KMS-11 (cell line): ENCODE results near the gene GLB1L2.

Experiments
- H2AFZ ChIP-seq: fragments of 200-600 bp; sonication (generic); 2 replicates; pipeline ENCODE4 v1.6.1; 2016; ENCODE audit warnings: antibody characterized with exemption, mixed run types, low read depth
- H3K27ac ChIP-seq: fragments of 200-600 bp; sonication (generic); 2 replicates; pipeline ENCODE4 v1.6.1; 2016; ENCODE audit warnings: mild to moderate bottlenecking, mixed run types
- H3K27me3 ChIP-seq: fragments of 200-600 bp; sonication (generic); 2 replicates; pipeline ENCODE4 v1.6.1; 2017; ENCODE audit warnings: mild to moderate bottlenecking, low read depth, mixed run types, moderate library complexity; ENCODE audit not compliant: insufficient read depth
- H3K36me3 ChIP-seq: fragments of 200-600 bp; sonication (generic); 2 replicates; pipeline ENCODE4 v1.6.1; 2017; ENCODE audit warnings: mild to moderate bottlenecking, mixed run types; ENCODE audit not compliant: insufficient read depth
- H3K4me1 ChIP-seq: fragments of 200-600 bp; sonication (generic); 2 replicates; pipeline ENCODE4 v1.6.1; 2016; ENCODE audit warnings: mild to moderate bottlenecking, low read depth, mixed run types; ENCODE audit not compliant: poor library complexity, severe bottlenecking
- H3K4me2 ChIP-seq: fragments of 200-600 bp; sonication (generic); 2 replicates; pipeline ENCODE4 v1.7.0; 2016; ENCODE audit warnings: mild to moderate bottlenecking, mixed run types
- H3K4me3 ChIP-seq: fragments of 200-600 bp; sonication (generic); IDR thresholded peaks from 2 replicates; pipeline ENCODE4 v1.6.1; 2017; ENCODE audit warnings: low read depth, low read length, mixed read lengths; ENCODE audit not compliant: insufficient read depth
- H3K79me2 ChIP-seq: fragments of 200-600 bp; sonication (generic); 2 replicates; pipeline ENCODE4 v1.6.1; 2016; ENCODE audit warnings: low read depth, mixed run types; ENCODE audit not compliant: insufficient read depth
- H3K9ac ChIP-seq: fragments of 200-600 bp; sonication (generic); 2 replicates; pipeline ENCODE4 v1.6.1; 2016; ENCODE audit warnings: mild to moderate bottlenecking, mixed run types
- H4K20me1 ChIP-seq: fragments of 200-600 bp; sonication (generic); 2 replicates; pipeline ENCODE4 v1.6.1; 2016; ENCODE audit warnings: mild to moderate bottlenecking, mixed run types; ENCODE audit not compliant: insufficient read depth
- TF ChIP-seq, protein P1 (sequence below): fragments of 200-600 bp; sonication (generic); conservative IDR thresholded peaks from 2 replicates; pipeline ENCODE4 v1.6.1; 2017; ENCODE audit warnings: low read depth, mild to moderate bottlenecking, antibody characterized with exemption, low read length, moderate library complexity, mixed read lengths

Gene GLB1L2

DNA sequence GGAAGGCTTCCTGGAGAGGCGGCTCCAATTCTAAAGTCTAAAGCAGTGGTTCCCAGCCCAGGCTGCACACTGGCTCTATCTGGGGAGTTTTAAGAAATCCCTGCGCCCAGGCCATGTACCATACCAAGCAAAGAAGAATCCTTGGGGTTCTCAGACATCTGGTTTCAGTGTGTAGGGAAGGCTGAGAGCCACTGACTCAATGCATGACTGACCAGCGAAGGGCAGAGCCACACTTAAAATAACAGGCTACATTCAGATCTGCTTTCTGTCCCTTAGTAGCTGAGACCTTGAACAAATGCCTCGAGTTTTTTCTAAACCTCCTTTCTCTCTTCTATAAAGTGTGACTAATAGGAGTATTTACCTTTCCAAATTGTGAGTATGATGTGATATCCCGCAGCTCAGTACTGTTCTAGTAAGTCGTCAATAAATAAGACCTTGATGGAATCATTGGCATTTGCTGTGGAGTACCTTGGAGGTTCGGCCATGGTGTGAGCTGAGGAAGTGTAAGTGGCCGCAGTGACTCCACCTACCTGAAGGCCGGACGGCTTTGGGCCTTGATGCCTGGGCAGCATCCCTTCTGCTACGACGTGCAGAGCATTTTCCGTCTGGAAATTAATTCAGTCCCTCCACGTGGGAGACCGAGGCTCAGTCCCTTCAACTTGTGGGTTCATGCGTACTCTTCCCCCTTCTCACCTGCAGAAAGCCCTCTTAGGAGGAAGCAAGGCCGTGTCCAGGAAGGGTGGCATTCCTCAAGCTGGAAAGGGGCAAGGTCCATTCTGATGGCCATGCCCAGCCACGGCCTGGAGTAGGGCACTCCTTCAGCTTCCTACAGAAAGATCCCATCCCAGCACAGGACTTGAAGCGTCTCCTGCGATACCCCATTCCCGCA lies 25.1 kb downstream of the GLB1L2 start:
- H2AFZ ChIP-seq, result no peak overlapping the region
- H3K27ac ChIP-seq, result no peak overlapping the region
- no peaks in the 10 kb centered on the region for H3K27me3 ChIP-seq
- no peaks in the 10 kb centered on the region for H3K79me2 ChIP-seq
- TF ChIP-seq, protein P1, sequence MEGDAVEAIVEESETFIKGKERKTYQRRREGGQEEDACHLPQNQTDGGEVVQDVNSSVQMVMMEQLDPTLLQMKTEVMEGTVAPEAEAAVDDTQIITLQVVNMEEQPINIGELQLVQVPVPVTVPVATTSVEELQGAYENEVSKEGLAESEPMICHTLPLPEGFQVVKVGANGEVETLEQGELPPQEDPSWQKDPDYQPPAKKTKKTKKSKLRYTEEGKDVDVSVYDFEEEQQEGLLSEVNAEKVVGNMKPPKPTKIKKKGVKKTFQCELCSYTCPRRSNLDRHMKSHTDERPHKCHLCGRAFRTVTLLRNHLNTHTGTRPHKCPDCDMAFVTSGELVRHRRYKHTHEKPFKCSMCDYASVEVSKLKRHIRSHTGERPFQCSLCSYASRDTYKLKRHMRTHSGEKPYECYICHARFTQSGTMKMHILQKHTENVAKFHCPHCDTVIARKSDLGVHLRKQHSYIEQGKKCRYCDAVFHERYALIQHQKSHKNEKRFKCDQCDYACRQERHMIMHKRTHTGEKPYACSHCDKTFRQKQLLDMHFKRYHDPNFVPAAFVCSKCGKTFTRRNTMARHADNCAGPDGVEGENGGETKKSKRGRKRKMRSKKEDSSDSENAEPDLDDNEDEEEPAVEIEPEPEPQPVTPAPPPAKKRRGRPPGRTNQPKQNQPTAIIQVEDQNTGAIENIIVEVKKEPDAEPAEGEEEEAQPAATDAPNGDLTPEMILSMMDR, result no peak
- no peaks in the 10 kb centered on the region for H3K4me1 ChIP-seq
- no peaks in the 10 kb centered on the region for H4K20me1 ChIP-seq
- no peaks in the 10 kb centered on the region for H3K36me3 ChIP-seq
- H3K4me3 ChIP-seq, result no peak overlapping the region
- H3K9ac ChIP-seq, result no peak overlapping the region
- no peak overlapping the region for H3K4me2 ChIP-seq

- Histone ChIP-seq H3K9ac (no peak overlapping the region), H3K27ac (no peak overlapping the region), H3K4me1 (no peaks in the 10 kb centered on the region), H4K20me1 (no peaks in the 10 kb centered on the region), H3K27me3 (no peaks in the 10 kb centered on the region), H3K4me3 (no peak overlapping the region), H3K79me2 (no peaks in the 10 kb centered on the region), H3K36me3 (no peaks in the 10 kb centered on the region), H2AFZ (no peak overlapping the region), H3K4me2 (no peak overlapping the region)
- TF ChIP-seq, protein P1, result no peak
These were observed 25.7 kb downstream of the GLB1L2 start for GRCh38 chr11:134357545-134357839.

DNA sequence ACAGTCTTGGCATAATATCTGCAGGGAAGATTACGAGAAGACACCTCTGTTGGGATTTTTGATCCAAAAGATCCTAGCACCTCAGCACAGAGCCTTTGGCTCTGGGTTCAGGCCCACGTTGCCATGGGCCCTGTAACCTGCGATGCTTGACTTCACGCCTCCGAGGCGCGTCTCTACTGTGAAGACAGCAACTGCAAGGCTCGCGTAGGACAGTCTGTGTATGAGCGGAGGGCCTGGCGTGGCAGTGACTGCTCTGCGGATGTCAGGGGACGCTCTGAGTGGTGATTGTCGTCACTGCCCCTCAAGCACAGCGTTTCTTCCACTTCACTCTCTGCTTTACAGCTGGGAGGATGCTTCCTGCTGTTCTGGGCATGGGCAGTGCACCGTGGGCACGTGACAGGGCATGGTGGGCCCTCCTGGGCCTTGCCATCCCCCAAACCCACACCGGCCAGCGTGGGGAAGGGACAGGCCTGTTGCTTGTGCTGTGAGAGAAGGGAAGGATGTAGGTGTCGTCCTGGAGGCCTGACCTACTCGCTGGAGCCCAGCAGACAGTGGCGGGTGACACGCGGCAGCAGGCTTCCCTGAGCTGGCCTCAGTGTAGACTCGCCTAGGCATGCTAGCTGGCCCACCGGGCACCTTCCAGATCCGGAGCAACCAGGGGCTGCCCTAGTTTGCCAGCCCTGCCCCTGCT lies 26.5 kb downstream of the GLB1L2 start:
- no peaks in the 10 kb centered on the region for H3K27me3 ChIP-seq
- no peaks in the 10 kb centered on the region for H3K79me2 ChIP-seq
- H3K4me1 ChIP-seq, result no peaks in the 10 kb centered on the region
- TF ChIP-seq, protein P1, result no peak
- no peak overlapping the region for H3K9ac ChIP-seq
- H3K4me3 ChIP-seq, result no peak overlapping the region
- no peak overlapping the region for H3K4me2 ChIP-seq
- H3K27ac ChIP-seq, result no peak overlapping the region
- no peak overlapping the region for H2AFZ ChIP-seq
- H3K36me3 ChIP-seq, result no peaks in the 10 kb centered on the region
- no peaks in the 10 kb centered on the region for H4K20me1 ChIP-seq

DNA sequence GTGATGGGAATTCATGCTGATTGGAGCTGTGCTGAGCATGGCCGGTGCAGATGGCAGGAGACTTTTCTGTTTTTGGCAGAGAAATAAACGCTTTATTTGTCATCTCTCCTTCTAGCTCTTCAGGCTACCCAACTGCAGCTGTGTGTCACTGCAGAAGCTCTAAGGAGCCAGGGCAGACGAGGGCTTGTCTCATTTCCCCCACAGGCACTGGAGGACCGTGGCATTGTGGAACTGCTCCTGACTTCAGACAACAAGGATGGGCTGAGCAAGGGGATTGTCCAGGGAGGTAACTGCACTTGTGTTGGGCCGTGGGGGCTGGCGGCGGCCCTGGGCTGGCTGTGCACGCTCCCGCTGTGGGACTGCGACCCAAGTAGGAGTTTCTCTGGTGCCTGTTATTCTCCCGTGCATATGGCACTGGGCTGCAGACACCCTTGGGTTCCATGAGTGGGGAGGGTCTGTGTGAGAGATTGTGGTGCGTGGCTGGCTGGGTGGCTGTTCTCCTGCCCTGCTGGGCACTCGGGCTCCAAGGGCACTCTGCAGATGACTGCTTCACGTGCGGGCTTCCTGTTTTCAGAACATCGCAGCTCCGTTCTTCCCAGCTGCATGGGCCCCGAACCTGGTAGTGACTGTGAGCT lies 27.2 kb downstream of the GLB1L2 start:
- H3K27ac ChIP-seq, result no peak overlapping the region
- no peak overlapping the region for H3K4me2 ChIP-seq
- TF ChIP-seq, protein P1, result no peak
- H3K79me2 ChIP-seq, result no peaks in the 10 kb centered on the region
- H3K9ac ChIP-seq, result no peak overlapping the region
- no peaks in the 10 kb centered on the region for H3K4me1 ChIP-seq
- H4K20me1 ChIP-seq, result no peaks in the 10 kb centered on the region
- no peak overlapping the region for H3K4me3 ChIP-seq
- H2AFZ ChIP-seq, result no peak overlapping the region
- H3K36me3 ChIP-seq, result no peaks in the 10 kb centered on the region
- H3K27me3 ChIP-seq, result no peaks in the 10 kb centered on the region
